Natural killer cell (primary cell): ENCODE data around the gene CCDC124. TPM values are rescaled to one million over a fixed set of nuclear protein-coding genes. Genes with fewer than 3 reads are reported as not detected.

Experiments used
- ATAC-seq, 3 donors: fragments of 150-1000 bp in 2 of 3; fragments of 200-7000 bp in 1 of 3; cut with Tn5 transposase; 1 replicate in 1 of 3; 2 replicates in 2 of 3; pipeline ENCODE4 v1.10.0; 2021; ENCODE audit warnings: mild to moderate bottlenecking in 2 of 3, moderate library complexity in 2 of 3
- DNase-seq, 2 donors: peaks; one replicate each; pipeline versions ENCODE4 v3.0.0 to v3.0.0-alpha.2; 2013 to 2021; ENCODE audit warnings: mixed read lengths in 1 of 2
- H3K27ac ChIP-seq: one replicate; pipeline ENCODE4 v1.5.1; 2013; ENCODE audit warnings: mild to moderate bottlenecking, low read length
- H3K27me3 ChIP-seq: one replicate; pipeline ENCODE4 v1.6.1; 2013; ENCODE audit warnings: low read length; ENCODE audit not compliant: control insufficient read depth, insufficient read depth
- H3K36me3 ChIP-seq: one replicate; pipeline ENCODE4 v1.6.1; 2013; ENCODE audit warnings: low read length; ENCODE audit not compliant: control insufficient read depth, insufficient read depth
- H3K4me1 ChIP-seq: one replicate; pipeline ENCODE4 v1.6.1; 2013; ENCODE audit warnings: low read length; ENCODE audit not compliant: control insufficient read depth, insufficient read depth
- H3K4me3 ChIP-seq: one replicate; pipeline ENCODE4 v1.5.1; 2013; ENCODE audit warnings: low read length
- H3K9me3 ChIP-seq: one replicate; pipeline ENCODE4 v1.6.1; 2013; ENCODE audit warnings: low read length; ENCODE audit not compliant: control insufficient read depth, insufficient read depth
- H3K27ac Mint-ChIP-seq, 2 donors: one replicate each; pipeline ENCODE4 v1.8.0; 2022; ENCODE audit warnings: mild to moderate bottlenecking in 2 of 2, mixed read lengths in 2 of 2, moderate library complexity in 1 of 2
- H3K27me3 Mint-ChIP-seq, 2 donors: one replicate each; pipeline ENCODE4 v1.8.0; 2022; ENCODE audit warnings: low read depth in 2 of 2, mixed read lengths in 2 of 2
- H3K36me3 Mint-ChIP-seq: one replicate; pipeline ENCODE4 v1.8.0; 2022; ENCODE audit warnings: mixed read lengths
- H3K4me1 Mint-ChIP-seq, 2 donors: one replicate each; pipeline ENCODE4 v1.8.0; 2022; ENCODE audit warnings: mixed read lengths in 2 of 2
- H3K4me3 Mint-ChIP-seq: one replicate; pipeline ENCODE4 v1.8.0; 2022; ENCODE audit warnings: mild to moderate bottlenecking, moderate library complexity, mixed read lengths
- H3K9me3 Mint-ChIP-seq, 2 donors: one replicate each; pipeline ENCODE4 v1.8.0; 2022; ENCODE audit warnings: mixed read lengths in 2 of 2
- WGBS: methylation state at CpG from one replicate; pipeline ENCODE4 v1.1.7; 2013; ENCODE audit warnings: missing lambda C conversion rate; ENCODE audit not compliant: insufficient coverage; 5-methylcytosine and 5-hydroxymethylcytosine counted together
- intact Hi-C: fragments of 100-400 bp; cut with micrococcal nuclease; formaldehyde crosslinking; loops from one replicate; pipeline ENCODE4 v1.14.2; 2022
- total RNA-seq, 4 donors: library from RNA; stranded (reverse); fragments of 120-200 nt in 1 of 4; gene quantifications; one replicate each; pipeline versions ENCODE4 v1.2.3 to v1.2.4, GENCODE V29; 2013 to 2022
- TF ChIP-seq, protein P1 (sequence below): fragments of 200-600 bp; IDR thresholded peaks from one replicate; pipeline ENCODE4 v1.8.0; 2022; ENCODE audit warnings: antibody characterized with exemption

Gene CCDC124
- total RNA-seq, 3 donors from 2014 or later (not counting 1 experiment from before 2014, with no cell fraction given): 32.6 to 37.6 (median 37.4) TPM

- 92% methylated on average over 19 of the region's 19 CpGs for WGBS
- Histone ChIP-seq H3K36me3 (no peaks in the 10 kb centered on the region), H3K27ac (no peak overlapping the region), H3K4me3 (no peak overlapping the region), H3K27me3 (peaks cover 15% of the 10 kb centered on the region), H3K4me1 (peaks cover 4% of the 10 kb centered on the region), H3K9me3 (no peaks in the 10 kb centered on the region)
- Mint-ChIP-seq H3K9me3 (no peaks in the 10 kb centered on the region), H3K27ac (no peak overlapping the region), H3K36me3 (no peaks in the 10 kb centered on the region), H3K4me3 (no peak overlapping the region), H3K27me3 (peaks cover 22 to 24% of the 10 kb centered on the region in 2 donors), H3K4me1 (peaks cover 0 to 5% of the 10 kb centered on the region in 2 donors)
- TF ChIP-seq, protein P1, sequence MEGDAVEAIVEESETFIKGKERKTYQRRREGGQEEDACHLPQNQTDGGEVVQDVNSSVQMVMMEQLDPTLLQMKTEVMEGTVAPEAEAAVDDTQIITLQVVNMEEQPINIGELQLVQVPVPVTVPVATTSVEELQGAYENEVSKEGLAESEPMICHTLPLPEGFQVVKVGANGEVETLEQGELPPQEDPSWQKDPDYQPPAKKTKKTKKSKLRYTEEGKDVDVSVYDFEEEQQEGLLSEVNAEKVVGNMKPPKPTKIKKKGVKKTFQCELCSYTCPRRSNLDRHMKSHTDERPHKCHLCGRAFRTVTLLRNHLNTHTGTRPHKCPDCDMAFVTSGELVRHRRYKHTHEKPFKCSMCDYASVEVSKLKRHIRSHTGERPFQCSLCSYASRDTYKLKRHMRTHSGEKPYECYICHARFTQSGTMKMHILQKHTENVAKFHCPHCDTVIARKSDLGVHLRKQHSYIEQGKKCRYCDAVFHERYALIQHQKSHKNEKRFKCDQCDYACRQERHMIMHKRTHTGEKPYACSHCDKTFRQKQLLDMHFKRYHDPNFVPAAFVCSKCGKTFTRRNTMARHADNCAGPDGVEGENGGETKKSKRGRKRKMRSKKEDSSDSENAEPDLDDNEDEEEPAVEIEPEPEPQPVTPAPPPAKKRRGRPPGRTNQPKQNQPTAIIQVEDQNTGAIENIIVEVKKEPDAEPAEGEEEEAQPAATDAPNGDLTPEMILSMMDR: no peak
- intact Hi-C loops: no loop called here
- DNase-seq: no peak
- no peak for ATAC-seq
Measured at GRCh38 chr19:17969096-17969792, 36.4 kb downstream of the CCDC124 start.

DNA sequence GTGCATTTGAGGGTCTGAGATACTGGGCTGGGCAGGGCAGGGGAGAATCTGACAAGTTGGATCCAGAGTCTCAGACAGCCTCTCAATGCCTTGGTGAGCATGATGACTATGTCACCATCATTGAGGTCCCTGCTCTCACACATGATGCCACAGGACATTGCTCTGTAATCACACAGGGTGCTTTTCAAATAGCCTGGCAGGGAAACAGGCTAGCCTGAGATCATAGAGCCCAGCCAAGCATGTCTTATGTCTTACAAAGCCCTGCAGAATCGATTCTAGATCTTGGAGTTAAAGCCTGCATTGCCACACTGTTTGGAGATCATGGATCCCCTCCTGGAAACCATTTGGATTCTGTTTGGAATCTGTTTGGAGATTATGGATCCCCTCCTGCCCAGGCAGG lies 39.4 kb downstream of the CCDC124 start:
- Histone ChIP-seq H3K27ac (no peak overlapping the region), H3K9me3 (no peaks in the 10 kb centered on the region), H3K27me3 (peaks cover 5% of the 10 kb centered on the region), H3K36me3 (no peaks in the 10 kb centered on the region), H3K4me1 (peaks cover 2% of the 10 kb centered on the region), H3K4me3 (no peak overlapping the region)
- Mint-ChIP-seq H3K4me1 (no peaks in the 10 kb centered on the region), H3K9me3 (no peaks in the 10 kb centered on the region), H3K4me3 (no peak overlapping the region), H3K36me3 (no peaks in the 10 kb centered on the region), H3K27me3 (peaks cover 5 to 8% of the 10 kb centered on the region in 2 donors), H3K27ac (no peak overlapping the region)
- WGBS: 74% methylated on average over 1 of the region's 1 CpG
- TF ChIP-seq, protein P1: no peak
- no peak for DNase-seq
- intact Hi-C loops: no loop called here
- no peak for ATAC-seq

DNA sequence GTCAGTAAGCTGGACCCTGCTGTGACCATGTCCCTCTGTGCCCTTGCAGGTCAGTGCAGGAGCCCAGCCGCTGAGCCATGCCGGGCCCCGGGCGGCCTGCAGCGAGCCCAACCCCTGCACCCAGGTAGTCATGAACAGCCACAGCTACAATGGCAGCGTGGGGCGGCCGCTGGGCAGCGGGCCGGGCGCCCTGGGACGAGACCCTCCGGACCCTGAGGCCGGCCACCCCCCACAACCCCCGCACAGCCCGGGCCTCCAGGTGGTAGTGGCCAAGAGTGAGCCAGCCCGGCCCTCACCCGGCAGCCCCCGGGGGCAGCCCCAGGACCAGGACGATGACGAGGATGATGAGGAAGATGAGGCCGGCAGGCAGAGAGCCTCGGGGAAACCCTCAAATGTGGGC lies 40.9 kb downstream of the CCDC124 start:
- no peak for ATAC-seq
- intact Hi-C loops: no loop called here
- WGBS: 95% methylated on average over 23 of the region's 23 CpGs

More for the DNA sequence above, 40.9 kb downstream of the CCDC124 start:
- Histone ChIP-seq H3K9me3 (no peaks in the 10 kb centered on the region), H3K27me3 (no peaks in the 10 kb centered on the region), H3K4me1 (no peaks in the 10 kb centered on the region), H3K27ac (no peak overlapping the region), H3K36me3 (no peaks in the 10 kb centered on the region), H3K4me3 (no peak overlapping the region)
- Mint-ChIP-seq H3K4me3 (no peak overlapping the region), H3K27ac (no peak overlapping the region), H3K9me3 (no peaks in the 10 kb centered on the region), H3K36me3 (no peaks in the 10 kb centered on the region), H3K4me1 (no peaks in the 10 kb centered on the region), H3K27me3 (peaks cover 0 to 2% of the 10 kb centered on the region in 2 donors)
- DNase-seq: no peak
- TF ChIP-seq, protein P1: no peak
